Inflammatory macrophage treated with lipopolysaccharide for 4 hours (primary cell): ENCODE measurements around the gene MRPS18A.

Experiments used
- DNase-seq: peaks from one replicate; pipeline ENCODE4 v3.0.0-alpha.2; 2020

Gene MRPS18A

DNA sequence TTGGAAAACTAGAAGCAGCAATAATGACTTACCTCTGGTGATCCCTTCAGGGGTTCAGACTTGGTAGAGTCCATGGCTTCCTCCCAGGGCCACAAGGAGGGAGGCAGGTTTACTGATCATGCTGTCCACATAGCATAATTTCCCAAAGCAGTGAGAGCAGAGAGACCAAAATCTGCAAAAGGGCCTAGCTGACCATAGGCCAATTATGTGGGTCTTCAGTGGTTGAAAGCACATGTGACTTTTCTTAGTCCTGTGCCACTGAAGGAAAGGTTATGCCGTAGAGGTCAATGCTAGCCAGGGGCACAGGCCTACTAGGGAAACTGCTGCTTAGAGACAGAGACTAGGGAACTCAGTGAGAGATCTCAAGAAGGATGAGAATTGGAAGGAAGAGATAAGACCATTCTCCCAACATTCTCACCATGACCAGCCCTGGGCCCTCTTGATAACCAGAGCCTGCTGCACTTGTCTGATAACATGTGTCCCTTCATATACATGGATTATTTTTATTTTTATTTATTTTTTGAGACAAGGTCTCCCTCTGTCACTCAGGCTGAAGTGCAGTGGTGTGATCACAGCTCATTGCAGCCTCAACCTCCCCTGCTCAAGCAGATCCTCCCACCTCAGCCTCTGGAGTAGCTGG lies 56.5 kb downstream of the MRPS18A start:
- no peak for DNase-seq

DNA sequence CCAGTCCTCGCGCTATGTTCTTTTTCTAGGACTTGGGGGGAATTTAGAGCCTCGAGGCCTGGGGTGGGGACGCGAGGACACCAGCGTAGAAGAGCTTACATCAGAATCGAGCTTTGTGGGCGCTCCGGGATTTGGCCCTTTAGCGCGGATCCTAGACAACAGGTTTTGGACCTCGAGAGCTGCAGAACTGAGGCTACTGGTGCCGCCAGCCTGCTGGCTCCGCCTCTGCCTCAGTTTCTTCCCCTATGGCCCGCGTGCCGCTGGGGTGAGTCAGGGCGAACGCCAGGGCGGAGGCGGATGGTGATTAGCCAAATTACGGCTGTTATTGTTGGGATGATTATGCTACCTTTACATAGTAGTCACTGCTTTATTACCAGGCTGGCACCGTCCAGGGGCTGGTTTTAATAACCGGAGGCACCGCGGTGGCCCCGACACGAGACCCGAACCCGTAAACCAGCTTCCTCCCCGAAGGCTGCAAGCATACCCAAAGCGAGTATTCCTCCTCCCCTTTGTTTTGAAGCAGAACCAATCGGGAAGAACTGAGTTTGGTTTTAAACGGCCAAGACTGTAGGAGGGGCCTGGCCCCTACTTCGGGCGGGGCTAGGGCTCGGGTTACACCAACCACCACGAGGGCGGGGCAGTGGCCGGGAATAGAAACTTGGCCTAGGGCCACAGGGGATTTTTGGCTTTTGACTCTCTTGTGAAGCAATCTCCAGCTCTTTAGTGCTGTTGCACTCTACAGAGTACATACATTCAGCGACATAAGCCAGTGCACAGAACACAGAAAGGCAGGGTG lies 57.9 kb downstream of the MRPS18A start:
- peak; percentile 99 for DNase-seq

DNA sequence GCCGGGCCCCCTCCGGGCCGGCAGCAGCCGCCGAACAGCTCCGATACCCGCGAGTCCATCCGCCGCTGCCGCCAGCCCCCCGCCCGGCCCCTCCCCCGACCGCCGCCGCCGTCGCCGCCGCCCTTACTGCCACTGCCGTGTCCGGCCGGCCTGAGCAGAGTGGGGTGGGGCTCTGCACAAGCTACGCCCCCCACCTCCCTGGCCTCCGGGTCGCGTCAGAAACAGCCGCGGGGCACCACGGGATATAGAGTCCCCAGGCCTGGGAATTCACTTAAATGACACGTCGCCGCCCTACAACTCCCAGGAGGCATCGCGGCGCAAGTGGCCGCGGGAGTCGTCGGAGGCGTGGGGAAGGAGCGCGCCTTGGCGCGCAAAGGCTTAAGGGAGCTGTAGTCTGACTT lies 58.5 kb downstream of the MRPS18A start, which contains the start of gene GTPBP2:
Gene GTPBP2, minus strand, starts transcription at position 161 of the 401 bp plus-strand sequence. Its CDS starts 102 bp downstream, at position 59.
- DNase-seq = peak; percentile 100

DNA sequence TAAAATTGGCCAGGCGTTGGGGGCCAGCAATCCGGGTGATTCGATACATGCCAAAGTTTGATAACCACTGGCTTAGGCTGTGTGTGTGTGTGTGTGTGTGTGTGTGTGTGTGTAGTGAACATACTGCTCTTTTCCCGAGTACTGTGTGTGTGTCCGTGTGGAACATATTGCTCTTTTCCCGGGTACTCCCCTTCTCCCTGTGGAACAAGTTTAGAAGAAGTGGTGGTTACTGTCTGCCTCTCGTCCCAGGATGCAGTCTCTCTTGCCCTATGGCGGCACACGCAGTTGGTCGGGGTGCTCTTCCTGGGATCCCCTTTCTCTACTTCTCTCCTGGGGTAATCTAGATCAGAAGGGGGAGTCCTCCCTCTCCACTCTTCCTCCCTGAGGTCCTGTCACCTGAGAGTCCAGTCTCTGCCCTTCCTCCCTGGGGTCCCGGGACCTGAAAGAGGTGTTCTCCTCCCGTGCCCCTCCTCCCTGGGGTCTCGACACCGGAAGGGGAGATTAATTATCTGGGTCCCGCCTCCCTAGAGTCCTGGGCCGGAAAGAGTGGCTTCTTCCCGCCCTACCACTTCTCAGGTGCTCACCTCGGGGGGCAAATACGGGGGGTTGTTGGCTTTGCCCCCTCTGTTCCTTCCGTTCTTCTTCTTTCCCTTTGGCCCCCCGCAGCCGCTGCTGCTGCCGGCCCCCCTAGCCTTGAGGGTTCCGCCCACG lies 59.0 kb downstream of the MRPS18A start:
- peak; percentile 36 for DNase-seq

DNA sequence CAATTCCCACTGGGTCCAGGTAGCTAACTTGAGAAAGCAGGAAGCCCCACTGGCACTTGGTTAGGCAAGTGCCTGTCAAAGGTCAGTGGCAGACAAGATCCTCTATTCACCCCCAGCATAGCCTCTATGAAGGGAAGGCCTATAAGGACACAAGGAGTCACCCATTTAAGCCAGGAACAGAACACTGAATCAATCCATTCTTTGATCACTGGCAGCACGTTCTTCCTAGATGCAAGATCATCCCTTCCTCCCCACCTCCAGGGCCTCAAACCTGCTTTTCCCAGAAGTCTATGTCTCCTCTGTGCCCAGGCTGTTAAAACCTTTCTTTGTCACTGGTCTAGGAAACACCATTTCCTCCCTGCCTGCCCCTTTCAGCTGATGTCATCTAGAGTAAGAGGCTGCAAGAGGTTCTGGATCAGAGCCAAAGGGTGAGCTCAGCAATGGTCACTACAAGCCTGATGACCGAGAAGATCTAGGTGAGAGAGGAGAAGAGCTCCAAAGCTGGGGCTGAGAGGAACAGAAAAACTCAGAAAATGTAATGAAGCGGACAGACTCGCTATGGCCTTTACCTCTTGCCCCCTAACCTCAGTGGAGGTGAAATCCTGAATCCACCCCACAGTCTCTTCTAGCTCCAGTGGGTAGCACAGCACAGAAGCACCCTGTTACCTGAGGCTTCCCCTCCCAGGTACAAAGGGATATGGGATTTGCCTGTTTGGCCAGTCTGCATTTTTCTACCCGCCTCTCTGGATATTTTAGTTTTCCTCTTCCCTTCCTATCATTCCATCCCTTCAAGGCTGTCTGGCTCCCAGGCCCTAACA lies 60.4 kb downstream of the MRPS18A start:
- DNase-seq = peak; percentile 98

DNA sequence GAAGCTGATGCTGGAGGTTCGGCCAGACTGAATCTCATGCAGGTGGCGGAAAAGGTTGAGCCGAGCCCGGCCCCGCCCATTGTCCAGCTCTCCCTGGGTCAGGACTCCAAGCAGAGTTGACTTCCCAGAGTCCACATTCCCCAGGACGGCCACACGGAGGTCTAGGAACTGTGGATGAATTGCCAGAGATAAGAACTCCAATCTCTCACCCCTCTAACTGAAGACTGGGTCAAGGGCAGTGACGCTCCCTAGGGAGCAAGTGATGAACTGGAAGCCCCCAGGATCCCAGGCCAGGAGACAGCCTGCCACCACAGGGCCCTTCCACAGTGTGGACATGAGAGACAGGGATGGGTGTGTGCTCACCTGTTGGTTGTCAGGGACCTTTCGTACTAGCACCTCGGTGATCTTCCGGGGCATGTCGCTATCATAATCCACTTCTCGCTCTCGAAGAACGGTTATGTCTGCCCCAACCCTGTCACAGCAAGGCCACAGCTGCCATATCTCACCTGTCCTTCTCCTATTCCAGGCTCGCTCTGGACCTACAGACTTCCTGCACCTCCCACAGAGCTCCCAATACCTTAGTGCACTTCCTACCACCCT lies 62.1 kb downstream of the MRPS18A start:
- no peak for DNase-seq

DNA sequence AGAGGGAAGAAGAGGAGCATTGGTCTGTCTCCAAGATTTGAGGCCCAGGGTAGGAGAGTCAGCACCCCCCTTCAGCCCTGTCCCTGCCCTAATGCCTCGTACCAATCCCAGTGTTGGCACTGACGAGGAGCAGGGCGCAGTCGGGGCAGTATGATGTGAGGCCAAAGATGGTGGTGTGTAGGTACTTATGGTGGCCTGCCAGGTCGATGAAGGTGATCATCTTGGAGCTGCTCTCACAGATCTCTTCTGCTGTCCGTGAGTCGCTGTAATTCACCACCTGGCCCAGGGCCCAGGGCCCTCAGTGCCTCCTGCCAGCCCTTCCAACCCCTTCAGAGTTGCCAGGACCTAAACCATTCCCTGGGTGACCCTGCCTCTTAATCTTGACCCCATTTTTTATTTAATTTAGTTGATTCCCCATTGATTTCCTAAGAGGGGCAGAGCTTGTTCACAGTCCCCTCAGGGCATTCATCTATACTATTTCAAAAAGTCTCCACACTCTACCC lies 62.8 kb downstream of the MRPS18A start:
- no peak for DNase-seq

DNA sequence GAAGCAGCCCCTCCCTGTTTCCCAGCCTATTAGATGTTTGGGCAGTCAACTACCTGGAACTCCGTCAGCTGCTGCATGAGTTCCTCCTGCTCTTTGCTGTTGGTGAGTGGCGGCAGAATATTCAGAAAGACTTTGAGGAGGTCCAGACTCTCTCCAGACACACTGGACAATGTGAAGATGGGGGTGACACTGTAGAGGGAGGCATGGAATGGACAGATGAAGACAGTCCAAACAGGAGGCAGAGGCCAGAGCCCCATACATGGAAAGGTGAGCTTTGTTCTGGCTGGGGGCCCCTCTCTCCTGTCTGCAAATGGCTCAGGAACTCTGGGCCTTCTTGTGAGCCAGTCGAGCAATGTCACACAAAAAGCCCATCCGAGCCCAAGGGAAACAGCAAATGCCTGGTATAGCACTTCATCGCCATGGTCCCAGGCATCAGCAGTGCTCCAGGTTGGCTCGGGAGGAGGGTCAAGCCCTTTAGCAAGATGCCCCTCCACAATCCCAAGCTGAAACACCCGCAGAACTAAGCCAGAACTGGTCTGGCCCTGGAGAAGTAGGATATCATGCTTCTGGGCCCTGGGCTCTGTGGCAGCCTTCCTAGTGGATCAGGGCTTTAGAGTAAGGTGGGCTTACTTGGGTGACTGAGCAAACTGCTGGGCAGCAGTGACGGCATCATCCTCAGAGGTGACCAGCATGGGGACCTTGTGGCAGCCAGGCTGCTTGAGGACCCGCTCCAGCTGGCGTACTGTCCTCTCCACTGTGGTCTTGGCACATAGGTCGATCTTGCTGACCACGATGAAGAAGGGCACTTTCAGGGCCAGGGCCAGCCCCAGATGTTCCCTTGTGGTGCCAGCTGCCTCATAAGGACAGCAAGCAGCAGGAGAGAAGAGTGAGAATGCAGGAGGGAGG lies 63.5 kb downstream of the MRPS18A start:
- DNase-seq = no peak

DNA sequence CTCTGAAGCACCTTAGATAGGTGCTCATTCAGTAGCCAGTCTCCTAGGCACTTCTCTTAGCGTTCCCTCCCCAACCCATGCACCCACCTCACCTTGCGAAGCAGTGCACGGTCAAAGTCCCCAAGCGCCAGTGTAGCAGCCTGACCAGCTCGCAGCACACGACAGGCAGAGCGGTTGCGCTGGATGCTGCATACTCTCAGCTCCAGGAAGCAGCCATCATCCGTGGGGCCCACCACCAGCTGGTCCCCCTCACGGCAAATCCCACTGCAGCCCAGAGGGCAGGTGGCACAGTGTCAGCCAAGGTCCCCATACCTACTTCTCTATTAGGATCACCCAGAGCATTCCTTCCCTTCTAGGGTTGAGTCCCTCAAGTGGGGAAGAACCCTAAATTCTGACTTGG lies 65.0 kb downstream of the MRPS18A start:
- no peak for DNase-seq

DNA sequence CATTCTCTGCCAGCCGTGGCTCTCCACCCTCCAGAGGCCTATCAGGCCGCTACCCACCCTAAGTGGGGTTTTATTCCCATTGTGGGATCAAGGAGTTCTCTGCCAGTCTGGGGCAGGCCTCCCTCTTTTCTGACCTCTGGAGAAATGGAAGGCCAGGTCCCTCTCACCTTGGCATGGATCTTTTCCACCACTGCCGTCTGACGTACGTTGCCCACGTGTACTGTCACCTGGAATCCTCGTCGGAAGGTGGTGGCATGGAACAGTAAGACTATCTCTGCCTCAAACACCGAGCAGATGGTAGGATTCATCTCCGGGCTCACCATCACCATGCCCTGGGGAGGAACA lies 65.8 kb downstream of the MRPS18A start:
- DNase-seq = no peak
